HG03432 (cell line): ENCODE data around the gene PLEKHH1.
"Not testable (repeated sequence)": the region's sequence is repeated elsewhere in the genome, so short reads cannot be mapped to it uniquely, and the experiment has no call there.

ENCODE experiments used
- ATAC-seq: cut with Tn5 transposase; IDR thresholded peaks from one replicate; pipeline ENCODE4 v1.9.1; 2021; ENCODE audit warnings: mild to moderate bottlenecking, moderate library complexity; ENCODE audit not compliant: unreplicated experiment

PLEKHH1 gene

GRCh38 chr14:67620217-67620785, 87.2 kb downstream of the PLEKHH1 start:
- no peak for ATAC-seq

GRCh38 chr14:67622675-67623074, 89.6 kb downstream of the PLEKHH1 start:
- ATAC-seq: no peak

- no peak for ATAC-seq
Observed at GRCh38 chr14:67623114-67623513, 90.0 kb downstream of the PLEKHH1 start.

GRCh38 chr14:67626131-67626530, 93.0 kb downstream of the PLEKHH1 start:
- ATAC-seq: not testable (repeated sequence)

GRCh38 chr14:67627519-67627918, 94.4 kb downstream of the PLEKHH1 start:
- ATAC-seq: no peak

GRCh38 chr14:67630186-67630585, 97.1 kb downstream of the PLEKHH1 start:
- no peak for ATAC-seq

- ATAC-seq: no peak
Observed at GRCh38 chr14:67630938-67631337, 97.8 kb downstream of the PLEKHH1 start.

GRCh38 chr14:67633451-67634147, 100.5 kb downstream of the PLEKHH1 start:
- no peak for ATAC-seq

GRCh38 chr14:67636361-67636919, 103.3 kb downstream of the PLEKHH1 start:
- peak; percentile 65 for ATAC-seq

GRCh38 chr14:67638642-67639041, 105.6 kb downstream of the PLEKHH1 start:
- ATAC-seq: no peak
